Astrocyte of the spinal cord (primary cell): Measurements from ENCODE around the gene PCDHGA1.
A peak's percentile ranks its signal among the peaks of the same experiment; 100 is the strongest.

Experiments used
- DNase-seq: peaks from one replicate; pipeline ENCODE4 v3.0.0; 2011; ENCODE audit warnings: low read depth, low spot score
- H3K4me3 ChIP-seq: 2 replicates; pipeline ENCODE4 v1.5.1; 2011; ENCODE audit warnings: low read depth, mild to moderate bottlenecking, low read length, moderate library complexity
- in situ Hi-C: cut with HindIII; loops from 2 replicates; pipeline ENCODE4 v1.10.0; 2017; ENCODE audit warnings: low sequenced_read_pairs
- TF ChIP-seq, protein P1 (sequence below): IDR thresholded peaks from 2 replicates; pipeline ENCODE4 v1.5.1; 2012; ENCODE audit warnings: low read depth, mild to moderate bottlenecking, low read length, inconsistent platforms

Gene PCDHGA1

GRCh38 chr5:141557681-141558136 lies 227.4 kb downstream of the PCDHGA1 start:
- peak; percentile 99 for DNase-seq
- in situ Hi-C loops, result no loop called here
- TF ChIP-seq, protein P1, sequence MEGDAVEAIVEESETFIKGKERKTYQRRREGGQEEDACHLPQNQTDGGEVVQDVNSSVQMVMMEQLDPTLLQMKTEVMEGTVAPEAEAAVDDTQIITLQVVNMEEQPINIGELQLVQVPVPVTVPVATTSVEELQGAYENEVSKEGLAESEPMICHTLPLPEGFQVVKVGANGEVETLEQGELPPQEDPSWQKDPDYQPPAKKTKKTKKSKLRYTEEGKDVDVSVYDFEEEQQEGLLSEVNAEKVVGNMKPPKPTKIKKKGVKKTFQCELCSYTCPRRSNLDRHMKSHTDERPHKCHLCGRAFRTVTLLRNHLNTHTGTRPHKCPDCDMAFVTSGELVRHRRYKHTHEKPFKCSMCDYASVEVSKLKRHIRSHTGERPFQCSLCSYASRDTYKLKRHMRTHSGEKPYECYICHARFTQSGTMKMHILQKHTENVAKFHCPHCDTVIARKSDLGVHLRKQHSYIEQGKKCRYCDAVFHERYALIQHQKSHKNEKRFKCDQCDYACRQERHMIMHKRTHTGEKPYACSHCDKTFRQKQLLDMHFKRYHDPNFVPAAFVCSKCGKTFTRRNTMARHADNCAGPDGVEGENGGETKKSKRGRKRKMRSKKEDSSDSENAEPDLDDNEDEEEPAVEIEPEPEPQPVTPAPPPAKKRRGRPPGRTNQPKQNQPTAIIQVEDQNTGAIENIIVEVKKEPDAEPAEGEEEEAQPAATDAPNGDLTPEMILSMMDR, result peak; percentile 75
- peak overlapping the region; percentile 20 for H3K4me3 ChIP-seq

DNA sequence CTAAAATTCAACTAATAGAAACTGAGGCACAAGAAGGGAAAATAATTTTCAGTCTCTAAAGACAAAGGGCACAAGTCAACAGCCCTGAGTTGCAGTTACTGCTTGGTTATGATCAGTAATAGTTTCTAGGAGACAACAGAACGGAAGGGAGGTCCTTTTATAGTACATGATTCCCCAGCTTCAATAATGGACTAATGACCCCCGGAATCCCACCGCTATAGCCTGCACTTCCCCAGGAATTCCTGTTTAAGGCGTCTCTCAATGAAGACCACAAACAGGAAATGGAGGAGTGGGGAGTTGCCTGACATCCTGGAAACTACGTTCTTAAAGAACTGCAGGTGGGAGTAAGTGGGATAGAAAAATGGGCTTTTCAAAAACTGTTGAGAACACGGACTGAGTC lies 227.8 kb downstream of the PCDHGA1 start:
- H3K4me3 ChIP-seq, result no peak overlapping the region
- in situ Hi-C loops, result no loop called here
- TF ChIP-seq, protein P1, result no peak
- DNase-seq, result no peak

GRCh38 chr5:141559461-141559860 lies 229.1 kb downstream of the PCDHGA1 start:
- peak; percentile 64 for DNase-seq
- in situ Hi-C loops, result no loop called here
- no peak overlapping the region for H3K4me3 ChIP-seq
- TF ChIP-seq, protein P1, result no peak

DNA sequence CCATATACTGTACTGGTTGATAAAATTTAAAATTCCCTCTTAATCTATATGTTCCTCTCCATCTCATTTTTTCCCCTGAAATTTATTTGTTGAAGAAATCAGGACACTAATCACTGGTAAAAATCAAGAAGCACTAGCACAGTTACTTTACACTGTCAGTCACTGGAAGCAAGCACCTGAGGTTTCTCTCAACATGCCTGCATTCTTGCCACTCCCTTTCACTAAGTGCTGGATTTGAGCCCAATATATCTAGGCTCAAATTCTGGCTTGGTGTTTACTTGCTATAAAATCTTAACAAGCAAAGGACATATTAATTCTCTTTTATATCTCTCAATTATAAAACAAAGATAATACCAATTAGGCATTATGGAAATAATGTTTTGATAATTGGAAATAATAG lies 229.8 kb downstream of the PCDHGA1 start:
- in situ Hi-C loops, result no loop called here
- H3K4me3 ChIP-seq, result no peak overlapping the region
- DNase-seq, result no peak
- TF ChIP-seq, protein P1, result no peak

DNA sequence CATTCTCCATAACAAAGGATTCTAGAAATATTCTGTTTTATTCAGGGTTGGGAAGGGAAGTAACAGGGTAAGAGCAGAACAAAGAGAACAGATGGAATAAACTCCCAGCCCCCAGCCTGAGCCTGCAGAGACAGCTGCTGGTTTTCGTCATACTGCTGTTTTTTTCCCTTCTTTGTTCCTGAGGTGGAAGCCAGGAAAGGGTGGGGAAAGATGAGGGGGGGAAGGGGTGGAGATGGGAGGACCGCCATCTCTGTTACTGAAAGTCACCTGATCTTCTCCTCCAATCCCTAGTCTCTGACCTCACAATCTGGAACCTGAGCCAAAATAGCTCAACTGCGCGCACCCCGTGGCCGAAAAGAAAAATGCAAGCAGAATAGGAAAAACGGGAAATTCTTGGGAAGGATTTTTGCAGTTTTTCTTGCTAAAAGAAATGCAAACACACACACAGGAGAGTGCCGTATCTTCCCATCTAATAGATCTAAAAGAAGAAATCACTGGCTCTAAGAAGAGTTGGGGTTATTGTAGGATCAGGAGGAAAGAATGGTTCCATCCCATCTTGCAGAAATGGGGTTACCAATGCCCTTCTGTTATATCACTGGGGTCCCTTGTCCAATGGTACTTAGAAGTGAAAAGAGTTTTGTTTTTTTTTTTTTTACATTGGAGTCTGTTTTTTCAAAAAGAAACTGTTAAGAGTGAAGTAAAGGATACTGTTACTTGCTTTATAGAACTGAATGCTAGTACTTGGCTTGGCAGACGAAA lies 230.6 kb downstream of the PCDHGA1 start:
- peak; percentile 99 for DNase-seq
- TF ChIP-seq, protein P1, result peak; percentile 88
- no peak overlapping the region for H3K4me3 ChIP-seq
- in situ Hi-C loops, result no loop called here
